Heart right ventricle (tissue), 16 donors: ENCODE measurements around the gene NCKAP5. TPM values are rescaled to one million over a fixed set of nuclear protein-coding genes. Genes with fewer than 3 reads are reported as not detected.

Source experiments
- ATAC-seq, 8 donors: fragments of 200-7000 bp; cut with Tn5 transposase; one replicate each; pipeline ENCODE4 v1.9.1; 2020; ENCODE audit warnings: mild to moderate bottlenecking in 8 of 8, moderate library complexity in 8 of 8, moderate number of reproducible peaks in 1 of 8
- DNase-seq, 2 donors: peaks; one replicate each; pipeline ENCODE4 v3.0.0-alpha.2; 2020
- H3K27ac ChIP-seq, 10 donors: fragments of 200-600 bp; sonication (generic) in 2 of 10; one replicate each; pipeline versions ENCODE4 v1.5.0 to v1.8.0; 2020 to 2022; ENCODE audit warnings: mild to moderate bottlenecking in 3 of 10
- H3K27me3 ChIP-seq, 7 donors: fragments of 200-600 bp; one replicate each; pipeline ENCODE4 v1.8.0; 2021 to 2022; ENCODE audit warnings: mild to moderate bottlenecking in 2 of 7
- H3K36me3 ChIP-seq, 9 donors: fragments of 200-600 bp; sonication (generic) in 1 of 9; one replicate each; pipeline versions ENCODE4 v1.5.0 to v1.8.0; 2020 to 2022; ENCODE audit warnings: mild to moderate bottlenecking in 2 of 9
- H3K4me1 ChIP-seq, 9 donors: fragments of 200-600 bp; sonication (generic) in 1 of 9; one replicate each; pipeline versions ENCODE4 v1.5.0 to v1.8.0; 2020 to 2022; ENCODE audit warnings: mild to moderate bottlenecking in 4 of 9
- H3K4me3 ChIP-seq, 10 donors: fragments of 200-600 bp; sonication (generic) in 2 of 10; one replicate each; pipeline versions ENCODE4 v1.5.0 to v1.8.0; 2020 to 2022; ENCODE audit warnings: mild to moderate bottlenecking in 7 of 10, moderate library complexity in 2 of 10
- H3K9me3 ChIP-seq, 11 donors: fragments of 200-600 bp in 10 of 11; sonication (generic) in 2 of 11; one replicate each; pipeline versions ENCODE4 v1.5.0 to v1.8.0; 2013 to 2022; ENCODE audit warnings: mild to moderate bottlenecking in 2 of 11, control low read depth in 1 of 11, moderate library complexity in 1 of 11
- WGBS, 2 donors: extraction: QIAGEN DNeasy Blood & Tissue Kit; methylation state at CpG; one replicate each; pipeline ENCODE4 v1.1.7; 2013; ENCODE audit warnings: inconsistent platforms in 1 of 2; 5-methylcytosine and 5-hydroxymethylcytosine counted together
- intact Hi-C, 10 donors: fragments of 100-400 bp; cut with DNase I; formaldehyde crosslinking; loops; one replicate each; pipeline versions ENCODE4 v1.11.1 to v1.14.2; 2022
- polyA plus RNA-seq, 2 donors: library from polyadenylated mRNA; stranded (reverse); fragments of 200-250 nt; gene quantifications; one replicate each; pipeline ENCODE4 v1.2.3, GENCODE V29; 2013
- total RNA-seq, 10 donors: library from RNA; stranded (reverse); fragmentation: NEBNext Ultra II Directional in 3 of 10; extraction: Animal tissue kit (Norgen Biotek cat#: 25700) in 3 of 10; gene quantifications; one replicate each; pipeline versions ENCODE4 v1.2.1 to v1.2.4, GENCODE V29; 2021 to 2023
- TF ChIP-seq, protein P1 (sequence below), 9 donors: fragments of 200-600 bp; sonication (generic) in 2 of 9; IDR thresholded peaks; one replicate each; pipeline versions ENCODE4 v1.5.0 to v1.8.0; 2021 to 2022; ENCODE audit warnings: antibody characterized with exemption in 9 of 9, mild to moderate bottlenecking in 5 of 9, moderate library complexity in 1 of 9
- donor health status: Arrhythmogenic right ventricular cardiomyopathy.
- donor health status: ischemic (EF 13 %, LVEDD 7.1; RV severe dilation, severe dysfunction).
- donor health status: healthy with polysubstance abuse.
- donor health status: DM: no; HTN: yes; CAD: no.
- donor health status: DM: no; HTN: no; CAD: no.
- donor health status: ischemic (EF 25% LVEDD 6.9; RV normal size, moderate dysfunction).
- donor health status: ischemic (EF 25% LVEDD 5.7; RV mildly dilated, moderate dysfunction).
- donor health status: healthy.
- donor health status: DM: yes; HTN: yes; CAD: no.
- donor health status: Ischemic cardiomyopathy.
- donor health status: ischemic (EF 35%, LVEDD 5.7; RV mildly dilated, moderate dysfunction).
- donor health status: nonischemic (EF 11% LVEDD 7.7; RV severe dilation, severe dysfunction).
- donor health status: DM: yes; HTN: yes; CAD: no.
- donor health status: PGD.
- donor health status: ischemic (EF 29% LVEDD 5.4; RV normal size, mild dysfunction).
- donor health status: nonischemic (EF 23%, LVEDD 6.1; RV moderate dilation, normal function).

Gene NCKAP5
- total and polyA plus RNA-seq, 12 donors, result 0.57 to 11.7 (median 6.2) TPM

- Histone ChIP-seq H3K27me3 (no peaks in the 10 kb centered on the region), H3K27ac (no peak overlapping the region), H3K36me3 (no peaks in the 10 kb centered on the region), H3K4me3 (no peak overlapping the region), H3K4me1 (no peaks in the 10 kb centered on the region), H3K9me3 (no peaks in the 10 kb centered on the region)
- intact Hi-C loops, result loop anchor here in 1 of 10 donors (5.0 kb wide), 1 partner anchor 620 kb away; no protein-coding TSS in a partner anchor
- TF ChIP-seq, protein P1, sequence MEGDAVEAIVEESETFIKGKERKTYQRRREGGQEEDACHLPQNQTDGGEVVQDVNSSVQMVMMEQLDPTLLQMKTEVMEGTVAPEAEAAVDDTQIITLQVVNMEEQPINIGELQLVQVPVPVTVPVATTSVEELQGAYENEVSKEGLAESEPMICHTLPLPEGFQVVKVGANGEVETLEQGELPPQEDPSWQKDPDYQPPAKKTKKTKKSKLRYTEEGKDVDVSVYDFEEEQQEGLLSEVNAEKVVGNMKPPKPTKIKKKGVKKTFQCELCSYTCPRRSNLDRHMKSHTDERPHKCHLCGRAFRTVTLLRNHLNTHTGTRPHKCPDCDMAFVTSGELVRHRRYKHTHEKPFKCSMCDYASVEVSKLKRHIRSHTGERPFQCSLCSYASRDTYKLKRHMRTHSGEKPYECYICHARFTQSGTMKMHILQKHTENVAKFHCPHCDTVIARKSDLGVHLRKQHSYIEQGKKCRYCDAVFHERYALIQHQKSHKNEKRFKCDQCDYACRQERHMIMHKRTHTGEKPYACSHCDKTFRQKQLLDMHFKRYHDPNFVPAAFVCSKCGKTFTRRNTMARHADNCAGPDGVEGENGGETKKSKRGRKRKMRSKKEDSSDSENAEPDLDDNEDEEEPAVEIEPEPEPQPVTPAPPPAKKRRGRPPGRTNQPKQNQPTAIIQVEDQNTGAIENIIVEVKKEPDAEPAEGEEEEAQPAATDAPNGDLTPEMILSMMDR (IDR thresholded peaks at IDR 0.05), result no peak
- 87 to 92% methylated on average over 3 of the region's 3 CpGs for whole genome bisulfite sequencing, 2 donors
- ATAC-seq (no peak), DNase-seq (no peak)
Measured at GRCh38 chr2:133167223-133167622, 401.0 kb downstream of the NCKAP5 start.

DNA sequence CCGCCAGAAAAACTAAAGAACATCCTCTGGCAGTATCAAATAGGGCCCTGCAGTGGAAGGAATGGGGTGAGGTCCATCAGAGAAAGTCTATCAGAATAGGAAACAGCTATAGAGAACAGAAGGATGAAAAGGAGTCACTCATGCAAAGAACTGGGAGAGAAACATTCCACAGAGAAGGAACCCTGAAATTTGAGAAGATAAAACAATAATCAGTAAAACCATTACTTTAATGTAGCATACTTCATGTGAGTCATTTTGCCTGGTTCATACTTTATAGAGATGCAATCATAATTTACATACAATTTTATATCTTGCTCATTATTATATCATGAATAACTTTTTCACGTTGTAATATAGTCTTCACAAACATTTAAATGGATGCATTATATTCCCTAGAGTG, 402.2 kb downstream of the NCKAP5 start:
- peaks cover 0 to 3% (median 0%) of the 10 kb centered on the region in 9 donors for H3K4me1 ChIP-seq
- no peak for ATAC-seq
- WGBS, 2 donors, result 72 to 79% methylated on average over 2 of the region's 2 CpGs
- TF ChIP-seq, protein P1 (IDR thresholded peaks at IDR 0.05), result no peak
- H3K27ac ChIP-seq, result no peak overlapping the region
- DNase-seq, result no peak
- intact Hi-C loops, result loop anchor here in 1 of 10 donors (5.0 kb wide), 1 partner anchor 619 kb away; no protein-coding TSS in a partner anchor
- H3K27me3 ChIP-seq, result no peaks in the 10 kb centered on the region
- no peak overlapping the region for H3K4me3 ChIP-seq
- no peaks in the 10 kb centered on the region for H3K9me3 ChIP-seq
- no peaks in the 10 kb centered on the region for H3K36me3 ChIP-seq

DNA sequence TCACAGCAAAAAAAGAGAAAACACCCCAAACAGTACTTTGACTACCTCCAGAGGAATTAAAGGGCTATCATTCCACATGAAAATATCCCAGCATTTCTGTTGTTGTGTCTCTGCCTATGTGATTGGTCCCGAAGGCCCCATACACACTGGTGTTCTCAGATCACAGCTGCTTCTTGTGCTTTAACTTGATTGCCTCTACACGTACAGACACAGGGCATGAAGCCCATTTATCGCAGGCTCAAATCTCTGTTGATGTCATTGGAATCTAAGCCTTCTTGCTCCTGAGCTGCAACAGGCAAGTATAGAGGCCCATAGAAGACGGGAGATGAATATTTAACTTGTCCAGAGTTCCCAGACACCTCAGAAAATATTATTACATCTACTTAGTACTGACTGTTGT, 405.2 kb downstream of the NCKAP5 start:
- Histone ChIP-seq H3K4me1 (peaks cover 0 to 3% (median 0%) of the 10 kb centered on the region in 9 donors), H3K27ac (no peak overlapping the region), H3K9me3 (no peaks in the 10 kb centered on the region), H3K36me3 (no peaks in the 10 kb centered on the region), H3K4me3 (no peak overlapping the region), H3K27me3 (no peaks in the 10 kb centered on the region)
- ATAC-seq, result no peak
- intact Hi-C loops, result no loop called here
- no peak for DNase-seq
- TF ChIP-seq, protein P1 (IDR thresholded peaks at IDR 0.05), result no peak
- WGBS, 2 donors, result 71 to 75% methylated on average over 4 of the region's 4 CpGs

DNA sequence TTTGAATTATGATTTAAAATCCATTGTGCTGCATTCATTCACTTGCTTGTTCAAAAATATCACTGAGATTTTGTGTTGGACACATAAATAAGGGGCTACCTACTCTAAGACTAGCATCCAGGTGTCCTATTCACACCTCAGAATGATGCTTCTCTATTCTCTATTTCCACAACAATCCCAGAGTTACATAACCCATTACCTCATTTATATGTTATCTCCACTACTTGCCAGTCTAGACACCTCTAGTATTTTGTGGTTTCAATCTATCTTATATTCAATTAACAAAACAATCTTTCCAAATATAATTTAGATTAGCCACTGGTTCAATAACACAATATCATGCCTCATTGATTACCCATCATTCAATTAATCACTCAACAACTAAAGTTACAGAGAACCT, 409.8 kb downstream of the NCKAP5 start:
- no peaks in the 10 kb centered on the region for H3K36me3 ChIP-seq
- no peak overlapping the region for H3K4me3 ChIP-seq
- no peak overlapping the region for H3K27ac ChIP-seq
- H3K27me3 ChIP-seq, result no peaks in the 10 kb centered on the region
- no peak for ATAC-seq
- TF ChIP-seq, protein P1 (IDR thresholded peaks at IDR 0.05), result no peak
- peaks cover 0 to 3% (median 0%) of the 10 kb centered on the region in 9 donors for H3K4me1 ChIP-seq
- intact Hi-C loops, result no loop called here
- H3K9me3 ChIP-seq, result no peaks in the 10 kb centered on the region
- no peak for DNase-seq
